CD8-positive, alpha-beta memory T cell (primary cell): Measurements from ENCODE around the gene GGT1. TPM values are rescaled to one million over a fixed set of nuclear protein-coding genes. Genes with fewer than 3 reads are reported as not detected.
"Not testable (repeated sequence)": the region's sequence is repeated elsewhere in the genome, so short reads cannot be mapped to it uniquely, and the experiment has no call there.

Experiments used
- CTCF ChIA-PET: fragments of 350-600 bp; sonication (Branson Sonifier 250); formaldehyde crosslinking; loops from one replicate; lab custom pipeline; 2021; ENCODE audit warnings: antibody characterized with exemption; lab: Charles Lee
- POLR2A ChIA-PET: fragments of 350-600 bp; sonication (Branson Sonifier 250); formaldehyde crosslinking; loops from one replicate; lab custom pipeline; 2021; ENCODE audit warnings: antibody characterized with exemption; lab: Charles Lee
- DNase-seq, 5 donors: peaks; one replicate each; pipeline versions ENCODE4 v3.0.0 to v3.0.0-alpha.2; 2020 to 2022; ENCODE audit warnings: mixed read lengths in 1 of 5
- H3K27ac ChIP-seq: one replicate; pipeline ENCODE4 v1.7.0; 2013; ENCODE audit warnings: low read depth, mild to moderate bottlenecking, low read length, moderate library complexity
- H3K27me3 ChIP-seq: 2 replicates; pipeline ENCODE4 v1.7.0; 2013; ENCODE audit warnings: low read length, mild to moderate bottlenecking; ENCODE audit not compliant: insufficient read depth, poor library complexity, severe bottlenecking
- H3K36me3 ChIP-seq: 2 replicates; pipeline ENCODE4 v1.7.0; 2013; ENCODE audit warnings: mild to moderate bottlenecking, low read length, moderate library complexity; ENCODE audit not compliant: insufficient read depth
- H3K4me1 ChIP-seq: 2 replicates; pipeline ENCODE4 v1.7.0; 2013; ENCODE audit warnings: mild to moderate bottlenecking, low read length, moderate library complexity; ENCODE audit not compliant: insufficient read depth
- H3K4me3 ChIP-seq: 2 replicates; pipeline ENCODE4 v1.7.0; 2013; ENCODE audit warnings: mild to moderate bottlenecking, low read length
- H3K9me3 ChIP-seq: 2 replicates; pipeline ENCODE4 v1.7.0; 2013; ENCODE audit warnings: mild to moderate bottlenecking, low read length
- H3K27ac Mint-ChIP-seq, 8 donors: one replicate each; pipeline ENCODE4 v1.8.0; 2020 to 2021; ENCODE audit warnings: mixed read lengths in 8 of 8, mild to moderate bottlenecking in 6 of 8, inconsistent platforms in 3 of 8, moderate library complexity in 3 of 8
- H3K27me3 Mint-ChIP-seq, 2 donors: one replicate each; pipeline ENCODE4 v1.8.0; 2020 to 2021; ENCODE audit warnings: mixed read lengths in 2 of 2, mild to moderate bottlenecking in 1 of 2, moderate library complexity in 1 of 2
- H3K36me3 Mint-ChIP-seq, 3 donors: one replicate each; pipeline ENCODE4 v1.8.0; 2020 to 2021; ENCODE audit warnings: mixed read lengths in 3 of 3, inconsistent platforms in 1 of 3, mild to moderate bottlenecking in 1 of 3
- H3K4me1 Mint-ChIP-seq, 3 donors: one replicate each; pipeline ENCODE4 v1.8.0; 2020 to 2021; ENCODE audit warnings: mixed read lengths in 3 of 3, inconsistent platforms in 1 of 3, mild to moderate bottlenecking in 1 of 3
- H3K4me3 Mint-ChIP-seq, 7 donors: one replicate each; pipeline ENCODE4 v1.8.0; 2020 to 2021; ENCODE audit warnings: mixed read lengths in 7 of 7, mild to moderate bottlenecking in 6 of 7, moderate library complexity in 4 of 7, inconsistent platforms in 2 of 7
- H3K9me3 Mint-ChIP-seq, 5 donors: one replicate each; pipeline ENCODE4 v1.8.0; 2020 to 2022; ENCODE audit warnings: mixed read lengths in 5 of 5, mild to moderate bottlenecking in 3 of 5, moderate library complexity in 2 of 5, inconsistent platforms in 1 of 5
- polyA plus RNA-seq: library from polyadenylated mRNA; unstranded; fragments of 300-500 nt; fragmentation: Illumina TruSeq; gene quantifications from one replicate; pipeline ENCODE4 v1.2.3, GENCODE V29; 2021
- total RNA-seq, 2 experiments: library from RNA; stranded (reverse); gene quantifications; one replicate each; pipeline ENCODE4 v1.2.3, GENCODE V29; 2021

The GGT1 gene
- total and polyA plus RNA-seq, 3 experiments from 2014 or later = 12.1 to 39.1 (median 36.9) TPM

DNA sequence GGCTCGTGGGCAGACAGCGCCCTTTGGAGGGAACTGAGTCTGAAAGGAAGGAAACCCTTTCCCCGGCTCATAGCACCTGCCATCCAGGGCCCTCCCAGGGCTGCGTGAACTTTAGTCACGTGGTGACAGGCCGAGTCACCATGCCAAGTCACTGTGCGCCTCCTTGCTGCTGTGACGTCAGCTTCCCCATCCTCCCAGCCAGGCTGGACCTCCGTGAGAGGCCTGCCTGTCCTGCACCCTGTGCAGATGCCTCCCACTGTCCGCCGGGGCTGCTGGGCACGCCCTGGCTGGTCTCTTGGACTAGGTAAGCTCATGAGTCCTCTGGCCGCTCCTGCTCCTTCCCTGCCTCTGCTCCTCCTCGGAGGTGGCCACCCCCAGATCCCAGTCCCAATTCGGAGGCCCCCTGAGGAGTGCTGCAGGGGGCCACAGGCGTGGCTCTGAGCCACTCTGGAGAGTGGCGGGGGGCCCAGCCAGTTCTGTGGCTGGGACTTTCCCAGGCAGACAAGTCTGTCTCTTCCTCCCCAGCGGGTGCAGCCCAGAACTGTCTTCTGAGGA is 4.5 kb downstream of the GGT1 start:
- Histone ChIP-seq H3K27ac (peak overlapping the region; percentile 69), H3K4me3 (peak overlapping the region; percentile 34)
- POLR2A ChIA-PET, H3K36me3 Mint-ChIP-seq, H3K9me3 Mint-ChIP-seq, H3K4me1 ChIP-seq, H3K27me3 ChIP-seq, H3K27me3 Mint-ChIP-seq, CTCF ChIA-PET, H3K36me3 ChIP-seq, H3K9me3 ChIP-seq: not testable (repeated sequence)
- Mint-ChIP-seq H3K4me1 (peaks cover 14 to 32% (median 16%) of the 10 kb centered on the region in 3 donors), H3K27ac (peak overlapping the region; percentile 79 to 99 (median 98)), H3K4me3 (peak overlapping the region; percentile 84 to 95 (median 87))
- DNase-seq = peak in 4 of 5 donors; percentile 32 to 68 (median 34)

DNA sequence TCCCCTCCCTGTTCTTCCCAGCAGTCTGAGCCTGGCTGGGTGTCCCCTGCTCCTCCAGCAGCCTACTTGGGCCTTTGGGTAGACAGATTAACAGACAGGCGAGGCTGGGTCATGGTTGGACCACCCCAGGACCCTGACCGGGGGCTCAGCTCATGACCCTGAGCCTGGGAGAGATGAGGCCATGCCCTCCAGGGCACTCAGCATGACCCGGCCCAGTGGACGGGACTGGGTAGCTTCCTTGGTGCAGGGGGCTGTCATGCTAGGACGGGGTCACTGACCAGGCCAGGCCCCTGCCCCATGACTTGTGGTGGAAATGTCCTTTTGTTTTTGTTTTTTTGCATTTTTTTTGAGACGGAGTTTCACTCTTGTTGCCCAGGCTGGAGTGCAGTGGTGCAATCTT is 5.3 kb downstream of the GGT1 start:
- H3K4me3 ChIP-seq, H3K9me3 Mint-ChIP-seq, CTCF ChIA-PET, H3K36me3 Mint-ChIP-seq, H3K36me3 ChIP-seq, H3K27ac ChIP-seq, H3K9me3 ChIP-seq, H3K27me3 Mint-ChIP-seq, H3K4me1 ChIP-seq, H3K27me3 ChIP-seq, POLR2A ChIA-PET, DNase-seq: not testable (repeated sequence)
- Mint-ChIP-seq H3K4me1 (peaks cover 12 to 30% (median 14%) of the 10 kb centered on the region in 3 donors), H3K4me3 (peak overlapping the region; percentile 50 to 95 (median 87)), H3K27ac (peak overlapping the region in 5 of 8 donors; percentile 40 to 99 (median 81))

DNA sequence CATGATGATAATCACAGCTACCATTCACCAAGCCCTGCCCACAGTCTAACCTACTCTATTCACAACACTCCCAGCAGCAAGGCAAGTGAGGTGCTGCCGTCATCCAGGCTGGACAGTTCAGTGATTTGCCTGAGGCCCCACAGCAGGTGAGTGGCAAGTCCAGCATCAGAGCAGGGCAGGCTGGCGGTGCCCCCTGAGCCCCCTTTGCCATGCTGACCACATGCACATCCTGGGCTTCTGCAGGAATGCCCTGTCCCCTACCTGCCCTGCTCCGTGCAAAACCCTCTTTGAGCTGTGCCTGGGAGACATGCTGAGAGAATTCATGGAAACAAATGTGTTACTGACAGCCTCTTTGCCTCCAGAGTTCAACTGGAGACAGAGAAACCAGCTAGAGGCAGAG is 6.9 kb downstream of the GGT1 start:
- POLR2A ChIA-PET, H3K4me1 ChIP-seq, H3K36me3 Mint-ChIP-seq, H3K27ac Mint-ChIP-seq, H3K9me3 ChIP-seq, H3K27me3 ChIP-seq, H3K4me3 Mint-ChIP-seq, H3K27me3 Mint-ChIP-seq, CTCF ChIA-PET, H3K4me3 ChIP-seq, H3K36me3 ChIP-seq, H3K27ac ChIP-seq, H3K9me3 Mint-ChIP-seq, DNase-seq: not testable (repeated sequence)
- peaks cover 0 to 18% (median 4%) of the 10 kb centered on the region in 3 donors for H3K4me1 Mint-ChIP-seq

DNA sequence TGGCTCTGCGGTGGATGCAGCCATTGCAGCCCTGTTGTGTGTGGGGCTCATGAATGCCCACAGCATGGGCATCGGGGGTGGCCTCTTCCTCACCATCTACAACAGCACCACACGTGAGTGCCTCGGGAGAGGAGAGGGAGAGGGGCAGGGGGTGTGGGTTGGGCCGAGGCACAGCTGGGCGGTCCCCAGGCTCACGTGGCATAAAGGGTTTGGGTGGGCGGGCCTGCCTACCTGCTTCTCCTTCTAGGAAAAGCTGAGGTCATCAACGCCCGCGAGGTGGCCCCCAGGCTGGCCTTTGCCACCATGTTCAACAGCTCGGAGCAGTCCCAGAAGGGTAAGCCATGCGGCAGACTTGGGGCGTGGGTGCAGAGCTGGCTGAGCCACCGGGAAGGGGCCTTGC is 11.8 kb downstream of the GGT1 start:
- H3K4me1 Mint-ChIP-seq, H3K27me3 Mint-ChIP-seq, H3K4me3 Mint-ChIP-seq, CTCF ChIA-PET, DNase-seq, H3K4me1 ChIP-seq, POLR2A ChIA-PET, H3K4me3 ChIP-seq, H3K9me3 Mint-ChIP-seq, H3K27ac Mint-ChIP-seq, H3K9me3 ChIP-seq, H3K27me3 ChIP-seq, H3K36me3 ChIP-seq, H3K27ac ChIP-seq: not testable (repeated sequence)
- peaks cover 0 to 16% (median 0%) of the 10 kb centered on the region in 3 donors for H3K36me3 Mint-ChIP-seq

DNA sequence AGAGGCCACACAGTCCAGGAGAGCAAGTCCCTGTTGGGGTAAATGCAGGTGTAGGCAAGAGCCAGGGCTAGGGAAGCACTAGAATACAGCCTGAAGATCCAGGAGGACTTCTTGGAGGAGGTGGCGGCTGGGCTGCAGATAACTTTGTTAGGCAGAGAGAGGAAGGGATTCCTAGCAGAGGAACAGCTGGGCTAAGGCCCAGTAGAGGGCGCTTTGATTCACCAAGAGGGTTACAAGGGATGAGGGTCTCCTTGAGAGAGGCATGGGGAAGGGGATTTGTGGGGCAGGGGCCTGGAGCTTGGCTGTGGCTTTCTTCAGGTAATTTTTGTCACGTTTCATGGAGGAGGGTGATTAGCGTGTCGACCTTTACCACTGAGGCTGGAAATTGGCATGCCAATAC is 18.3 kb downstream of the GGT1 start:
- not testable (repeated sequence) for H3K4me1 Mint-ChIP-seq

DNA sequence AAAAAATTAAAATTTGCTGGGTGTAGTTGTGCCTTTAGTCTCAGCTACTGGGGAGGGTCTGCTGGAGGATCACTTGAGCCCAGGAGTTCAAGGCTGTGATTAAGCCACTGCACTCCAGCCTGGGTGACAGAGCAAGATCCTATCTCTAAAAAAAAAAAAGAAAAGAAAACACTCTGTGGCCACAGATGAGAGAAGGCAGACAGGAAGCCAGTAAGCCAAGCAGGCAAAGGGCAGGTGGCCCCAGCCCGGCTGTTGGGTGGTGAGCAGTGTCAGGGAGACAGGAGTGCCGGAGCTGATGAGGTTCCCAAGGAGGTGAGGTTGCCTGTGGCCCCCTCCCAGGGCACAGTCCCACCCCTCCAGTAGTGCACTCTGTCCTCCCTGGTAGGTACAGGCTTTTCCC is 19.6 kb downstream of the GGT1 start:
- H3K36me3 ChIP-seq, H3K4me3 Mint-ChIP-seq, H3K27me3 ChIP-seq, H3K27me3 Mint-ChIP-seq, H3K9me3 ChIP-seq, CTCF ChIA-PET, H3K27ac ChIP-seq, H3K27ac Mint-ChIP-seq, H3K4me1 ChIP-seq, H3K4me3 ChIP-seq, H3K9me3 Mint-ChIP-seq, H3K4me1 Mint-ChIP-seq: not testable (repeated sequence)
- peaks cover 0 to 16% (median 0%) of the 10 kb centered on the region in 3 donors for H3K36me3 Mint-ChIP-seq
- POLR2A ChIA-PET = interaction anchor here (0.7 kb wide), 1 partner anchor 1497 kb away, joined by 3 read pairs; no protein-coding TSS in a partner anchor
- DNase-seq = peak in 1 of 5 donors; percentile 19

More for the DNA sequence above, 18.3 kb downstream of the GGT1 start:
- H3K4me1 ChIP-seq, H3K4me3 ChIP-seq, H3K9me3 Mint-ChIP-seq, H3K4me3 Mint-ChIP-seq, H3K27me3 ChIP-seq, H3K9me3 ChIP-seq, POLR2A ChIA-PET, DNase-seq, H3K27me3 Mint-ChIP-seq, H3K27ac ChIP-seq, H3K36me3 ChIP-seq, CTCF ChIA-PET: not testable (repeated sequence)
- Mint-ChIP-seq H3K36me3 (peaks cover 0 to 21% (median 0%) of the 10 kb centered on the region in 3 donors), H3K27ac (peak overlapping the region in 1 of 8 donors; percentile 12)

DNA sequence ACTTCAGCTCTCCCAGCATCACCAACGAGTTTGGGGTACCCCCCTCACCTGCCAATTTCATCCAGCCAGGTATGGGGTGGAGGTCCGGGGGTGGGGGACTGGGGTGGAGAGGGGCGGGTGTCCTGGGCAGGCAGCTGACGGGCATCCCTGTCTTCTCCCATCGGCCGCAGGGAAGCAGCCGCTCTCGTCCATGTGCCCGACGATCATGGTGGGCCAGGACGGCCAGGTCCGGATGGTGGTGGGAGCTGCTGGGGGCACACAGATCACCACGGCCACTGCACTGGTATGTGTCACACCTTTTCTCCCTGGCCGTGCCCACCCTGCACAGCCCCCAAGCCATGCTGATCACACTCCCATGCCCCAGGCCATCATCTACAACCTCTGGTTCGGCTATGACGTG is 24.9 kb downstream of the GGT1 start:
- H3K4me3 Mint-ChIP-seq, H3K36me3 ChIP-seq, H3K27ac Mint-ChIP-seq, POLR2A ChIA-PET, H3K9me3 ChIP-seq, H3K9me3 Mint-ChIP-seq, CTCF ChIA-PET, H3K27ac ChIP-seq, H3K4me1 ChIP-seq, H3K27me3 ChIP-seq, H3K27me3 Mint-ChIP-seq, H3K4me3 ChIP-seq, DNase-seq, H3K4me1 Mint-ChIP-seq: not testable (repeated sequence)
- H3K36me3 Mint-ChIP-seq = peaks cover 0 to 14% (median 0%) of the 10 kb centered on the region in 3 donors

DNA sequence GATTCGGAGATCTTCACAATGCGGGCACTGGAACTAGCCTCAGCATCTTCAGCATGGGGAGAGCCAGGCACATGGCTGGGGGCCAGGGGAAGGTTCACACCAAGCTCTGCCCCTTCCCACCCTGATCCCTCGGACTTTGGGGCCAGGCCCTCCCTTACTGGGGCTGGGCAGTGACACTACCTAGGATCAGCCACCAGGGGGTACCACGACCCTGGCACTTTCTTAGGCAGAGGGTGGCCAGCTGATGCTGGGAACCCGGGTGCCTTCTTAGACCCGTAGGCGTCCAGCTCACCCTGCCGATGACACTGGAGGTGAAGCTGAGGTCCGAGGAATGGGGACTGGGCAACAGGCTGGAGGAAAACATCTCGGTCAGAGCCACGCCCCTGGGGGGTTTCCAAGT is 26.1 kb downstream of the GGT1 start:
- H3K9me3 Mint-ChIP-seq, CTCF ChIA-PET: not testable (repeated sequence)

More for the DNA sequence above, 26.1 kb downstream of the GGT1 start:
- H3K27me3 Mint-ChIP-seq, H3K9me3 ChIP-seq, H3K4me1 ChIP-seq, H3K4me1 Mint-ChIP-seq, H3K27me3 ChIP-seq, H3K27ac Mint-ChIP-seq, H3K4me3 Mint-ChIP-seq, H3K27ac ChIP-seq, POLR2A ChIA-PET, H3K36me3 ChIP-seq, H3K4me3 ChIP-seq: not testable (repeated sequence)
- DNase-seq = peak in 1 of 5 donors; percentile 10
- H3K36me3 Mint-ChIP-seq = peaks cover 0 to 10% (median 0%) of the 10 kb centered on the region in 3 donors
